RKO (cell line): ENCODE data around the gene RBKS.
"Not testable (repeated sequence)": the region's sequence is repeated elsewhere in the genome, so short reads cannot be mapped to it uniquely, and the experiment has no call there.

Experiments
- DNase-seq: peaks from one replicate; pipeline ENCODE4 v3.0.0-alpha.2; 2016; ENCODE audit warnings: low spot score

RBKS gene

DNA sequence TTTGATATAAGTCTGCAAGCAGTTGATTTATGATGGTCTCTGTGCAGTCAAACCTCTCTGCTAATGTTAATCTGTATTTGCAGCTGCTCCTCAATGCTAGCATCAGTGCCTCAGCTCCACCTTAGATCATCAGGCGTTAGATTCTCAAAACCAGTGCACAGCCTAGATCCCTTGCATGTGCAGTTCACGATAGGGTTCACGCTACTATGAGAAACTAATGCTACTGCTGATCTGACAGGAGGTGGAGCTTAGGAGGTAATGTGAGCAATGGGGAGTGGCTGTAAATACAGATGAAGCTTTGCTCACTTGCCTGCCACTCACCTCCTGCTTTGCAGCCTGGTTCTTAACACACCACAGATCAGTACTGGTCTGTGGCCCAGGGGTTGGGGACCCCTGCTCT lies 18.4 kb downstream of the RBKS start:
- no peak for DNase-seq

DNA sequence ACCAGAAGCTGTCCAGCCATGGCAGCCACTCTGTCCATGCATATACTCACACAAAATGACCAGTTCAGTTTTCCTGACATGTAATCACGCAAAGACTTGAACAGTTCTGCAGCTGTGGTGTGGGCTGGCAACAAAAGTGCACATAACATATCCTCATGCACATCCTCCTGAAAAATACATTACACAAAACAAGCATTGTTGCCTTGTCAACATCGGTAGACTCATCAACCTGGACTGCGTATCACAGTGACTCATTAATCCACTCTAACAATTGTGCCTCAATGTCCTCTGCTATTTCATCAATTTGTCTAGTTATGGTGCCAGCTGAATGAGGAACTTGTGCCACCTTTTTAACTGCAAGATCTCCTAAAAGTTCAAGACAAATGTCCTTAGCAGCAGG lies 19.5 kb downstream of the RBKS start:
- peak; percentile 41 for DNase-seq

DNA sequence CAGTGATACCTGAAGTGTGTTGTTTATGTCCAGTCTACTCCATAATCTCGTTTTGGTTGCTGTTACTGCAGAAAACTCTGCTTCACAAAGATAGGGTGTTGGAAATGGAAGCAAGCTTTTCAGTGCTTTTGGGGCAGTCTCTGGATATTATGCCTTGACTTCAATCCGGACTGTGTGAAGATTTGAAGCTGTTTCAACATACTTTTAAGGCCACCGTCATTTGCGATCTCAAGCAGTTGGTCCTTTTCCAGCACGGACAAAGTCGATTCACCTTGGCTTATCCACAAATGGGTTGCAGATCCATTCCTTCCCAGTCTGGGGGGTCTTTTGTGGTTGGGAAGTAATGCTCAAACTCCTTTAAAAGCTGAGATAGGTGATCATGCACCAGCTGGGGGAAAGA lies 20.4 kb downstream of the RBKS start:
- no peak for DNase-seq

DNA sequence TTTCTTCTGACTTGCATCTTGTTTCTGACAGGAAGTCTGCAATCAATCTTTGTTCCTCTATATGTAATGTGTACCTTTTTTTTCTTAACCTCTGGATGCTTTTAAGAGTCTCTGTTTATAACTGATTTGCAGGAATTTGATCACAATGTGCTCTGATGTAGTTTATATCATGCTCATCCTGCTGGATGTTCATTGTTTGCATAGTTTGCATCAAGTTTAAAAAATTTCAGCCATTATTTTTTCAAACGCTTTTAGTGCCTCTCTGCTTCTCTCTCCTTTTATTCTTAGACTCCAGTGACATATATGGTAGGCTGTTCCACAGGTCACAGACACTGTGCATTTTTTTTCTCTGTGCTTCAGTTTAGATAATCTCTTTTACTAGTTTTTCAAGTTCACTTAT lies 23.9 kb downstream of the RBKS start:
- DNase-seq = no peak

DNA sequence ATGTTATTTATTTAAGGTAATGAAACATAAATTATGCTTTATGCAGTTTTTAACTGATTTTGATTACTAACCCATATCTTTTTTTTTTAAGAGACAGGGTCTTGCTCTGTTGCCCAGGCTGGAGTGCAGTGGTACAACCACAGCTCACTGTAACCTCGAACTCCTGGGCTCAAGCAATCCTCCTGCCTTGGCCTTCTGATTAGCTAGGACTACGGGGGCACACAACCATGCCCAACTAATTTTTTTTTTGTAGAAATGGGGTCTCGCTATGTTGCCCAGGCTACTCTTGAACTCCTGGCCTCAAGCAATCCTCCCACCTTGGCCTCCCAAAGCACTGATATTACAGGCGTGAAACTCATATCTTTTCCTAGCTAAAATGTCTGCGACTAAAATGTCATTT lies 26.2 kb downstream of the RBKS start:
- not testable (repeated sequence) for DNase-seq

DNA sequence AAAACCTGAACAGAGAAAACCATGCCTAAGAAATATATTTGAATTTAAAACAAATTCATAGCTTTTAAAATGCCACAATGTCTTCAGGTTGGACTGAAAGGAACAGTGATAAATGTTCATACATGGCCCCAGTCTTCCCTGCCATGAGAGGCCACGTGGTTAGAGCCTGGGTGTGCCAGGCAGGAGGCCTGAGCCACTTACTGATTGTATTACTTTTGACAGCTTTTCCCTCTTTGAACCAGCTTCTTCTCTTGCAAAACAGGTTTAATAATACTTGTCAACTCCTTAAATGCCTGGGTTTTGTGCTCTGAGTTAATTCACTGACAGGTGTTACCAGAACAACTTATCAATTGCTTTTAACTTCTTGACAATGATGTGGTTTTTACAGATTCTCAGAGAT lies 27.0 kb downstream of the RBKS start:
- DNase-seq = no peak

DNA sequence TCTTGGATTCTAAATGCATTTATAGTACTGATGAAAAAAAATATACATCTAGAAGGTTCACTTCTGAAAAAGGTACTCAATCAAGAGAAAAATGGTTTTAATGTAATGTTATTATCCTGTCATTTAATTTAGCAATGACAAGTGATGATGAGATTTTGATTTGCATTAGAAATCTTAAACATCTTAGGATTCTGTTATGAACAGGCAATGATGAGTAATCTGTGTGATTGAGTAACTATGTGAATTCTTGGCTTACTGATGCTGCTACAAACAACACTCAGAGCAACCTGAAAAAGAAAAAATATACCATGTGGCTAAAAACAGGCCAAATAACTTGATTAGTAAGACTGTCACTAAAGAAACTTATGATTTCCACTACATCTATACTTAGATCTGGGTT lies 30.1 kb downstream of the RBKS start:
- peak; percentile 61 for DNase-seq

DNA sequence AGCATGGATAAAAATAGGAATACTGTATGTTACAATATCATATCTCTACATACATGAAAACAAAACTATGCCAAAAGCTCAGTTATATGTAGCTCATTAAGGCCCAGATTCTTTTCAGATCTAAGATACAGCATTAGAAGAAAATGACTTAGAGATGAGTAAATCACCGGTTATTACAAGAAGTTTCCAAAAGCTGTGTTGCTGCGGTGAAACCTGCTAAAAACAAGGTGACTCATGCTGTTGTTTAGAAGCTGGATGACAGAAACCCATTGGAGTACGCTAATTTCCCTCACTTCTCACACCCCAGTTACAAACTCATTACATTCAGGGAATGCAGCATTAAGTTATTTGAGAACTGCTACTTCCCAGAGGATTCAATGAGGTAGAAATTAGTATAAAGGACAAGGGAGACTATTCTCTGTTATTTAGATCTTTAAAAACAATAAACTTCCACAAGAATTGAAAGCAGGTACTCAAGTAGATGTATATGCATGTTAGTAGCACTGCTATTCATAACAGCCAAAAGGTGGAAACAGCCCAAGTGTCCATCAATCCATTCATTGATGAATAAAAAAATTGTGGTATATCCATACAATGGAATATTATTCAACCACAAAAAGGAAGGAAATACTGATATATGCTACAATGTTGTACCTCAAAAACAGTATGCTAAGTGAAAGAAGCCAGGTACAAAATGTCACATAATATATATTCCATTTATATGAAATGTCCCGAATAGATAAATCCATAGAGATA lies 32.6 kb downstream of the RBKS start:
- peak; percentile 62 for DNase-seq

DNA sequence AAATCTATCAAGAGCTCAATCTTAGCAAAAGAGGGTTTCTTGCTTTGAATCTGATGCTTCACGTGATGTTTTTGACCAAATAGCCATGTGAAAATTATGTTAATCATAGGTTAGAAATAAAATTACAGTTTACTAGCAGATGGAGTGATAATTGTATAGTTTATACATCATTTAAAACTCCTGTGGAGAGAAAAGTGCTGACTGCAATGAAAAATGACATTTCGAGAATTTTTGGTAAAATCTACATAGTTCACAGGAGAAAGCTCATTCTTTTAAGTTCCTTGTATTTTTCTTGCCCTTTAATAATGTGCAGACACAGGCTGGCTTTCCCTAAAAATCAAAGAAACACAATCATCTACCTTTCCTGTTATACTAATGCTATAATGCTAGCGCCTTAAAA lies 33.2 kb downstream of the RBKS start:
- DNase-seq = no peak

DNA sequence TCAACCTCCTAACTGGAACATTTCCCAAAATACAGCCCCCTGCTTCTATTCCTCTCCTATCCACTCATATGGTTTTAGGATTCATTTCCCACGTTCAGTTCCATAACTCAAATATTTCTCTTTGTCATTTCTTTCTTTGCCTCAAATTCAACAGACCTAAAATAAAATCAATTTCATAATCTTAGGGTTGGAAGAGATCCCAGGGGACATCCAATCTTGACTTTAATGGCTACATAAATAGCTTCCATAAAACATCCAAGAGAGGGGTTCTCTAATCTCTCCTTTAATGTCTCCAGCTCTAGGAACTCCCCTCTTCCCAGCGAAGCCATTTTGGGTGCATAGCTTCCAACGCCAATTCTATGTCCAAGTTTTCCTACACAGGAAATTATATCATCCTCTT lies 33.8 kb downstream of the RBKS start:
- DNase-seq = no peak

DNA sequence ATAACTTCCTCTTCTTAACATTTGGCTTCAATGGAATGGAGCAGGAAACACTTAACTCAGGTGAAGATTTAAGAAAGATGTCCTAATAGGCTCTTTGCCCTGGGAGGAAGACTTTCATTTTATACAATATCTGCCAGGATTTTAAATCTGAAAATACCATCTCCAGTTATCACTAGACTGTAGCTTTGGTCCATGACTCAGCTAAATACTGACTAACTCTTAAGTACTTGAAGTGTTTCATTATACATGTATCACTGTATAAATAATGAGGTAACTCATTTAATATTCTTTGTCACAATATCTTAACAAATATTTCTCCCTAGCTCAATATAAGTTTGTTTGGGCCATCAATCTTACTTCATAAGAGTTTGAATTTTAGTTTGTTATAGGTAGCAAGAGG lies 34.7 kb downstream of the RBKS start:
- peak; percentile 69 for DNase-seq

DNA sequence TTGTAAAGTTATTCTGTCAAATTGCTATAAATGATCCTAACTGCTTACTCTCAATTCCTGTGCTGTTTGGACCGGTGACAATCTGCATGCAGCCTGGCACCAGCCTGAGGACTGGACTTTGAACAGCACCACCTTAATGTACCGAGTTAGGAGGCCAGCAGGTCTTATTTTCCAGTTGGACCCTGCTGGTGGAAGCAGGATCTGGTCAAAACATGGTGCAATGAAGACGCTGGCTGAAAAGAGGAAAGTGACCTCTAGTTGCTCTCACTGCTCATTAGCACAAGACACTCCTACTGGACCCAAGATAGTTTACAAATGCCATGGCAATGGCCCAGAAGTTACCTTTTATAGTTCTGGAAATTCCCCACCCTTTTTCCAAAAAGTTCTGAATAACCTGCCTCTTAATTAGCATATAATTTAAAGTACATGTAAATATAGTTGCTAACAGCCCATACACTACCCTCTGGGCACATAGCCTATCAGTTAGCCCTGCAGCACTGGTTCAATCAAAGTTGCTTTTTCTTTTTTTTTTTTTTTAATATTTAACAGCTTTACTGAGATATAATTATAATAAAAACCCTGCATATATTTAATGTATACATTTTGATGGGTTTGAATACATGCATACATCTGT lies 35.8 kb downstream of the RBKS start:
- no peak for DNase-seq

DNA sequence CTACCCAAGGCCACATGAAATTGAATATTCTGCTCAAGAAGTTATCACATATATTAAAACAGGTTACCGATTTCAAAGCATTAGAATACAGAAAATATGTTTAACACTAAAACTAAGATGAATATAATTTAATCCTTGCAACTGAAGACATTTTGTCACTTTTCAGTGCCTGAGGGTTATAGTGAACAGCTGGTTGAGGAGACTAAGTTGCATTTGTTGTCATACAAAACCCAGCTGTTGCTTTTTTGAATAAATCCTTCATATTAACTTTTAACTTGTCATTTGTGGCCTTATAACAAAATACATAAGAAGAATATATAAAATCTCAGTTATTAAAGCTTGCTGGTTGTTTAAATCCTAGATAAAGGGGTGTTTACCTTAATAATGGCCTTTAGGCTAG lies 37.5 kb downstream of the RBKS start:
- DNase-seq = no peak

DNA sequence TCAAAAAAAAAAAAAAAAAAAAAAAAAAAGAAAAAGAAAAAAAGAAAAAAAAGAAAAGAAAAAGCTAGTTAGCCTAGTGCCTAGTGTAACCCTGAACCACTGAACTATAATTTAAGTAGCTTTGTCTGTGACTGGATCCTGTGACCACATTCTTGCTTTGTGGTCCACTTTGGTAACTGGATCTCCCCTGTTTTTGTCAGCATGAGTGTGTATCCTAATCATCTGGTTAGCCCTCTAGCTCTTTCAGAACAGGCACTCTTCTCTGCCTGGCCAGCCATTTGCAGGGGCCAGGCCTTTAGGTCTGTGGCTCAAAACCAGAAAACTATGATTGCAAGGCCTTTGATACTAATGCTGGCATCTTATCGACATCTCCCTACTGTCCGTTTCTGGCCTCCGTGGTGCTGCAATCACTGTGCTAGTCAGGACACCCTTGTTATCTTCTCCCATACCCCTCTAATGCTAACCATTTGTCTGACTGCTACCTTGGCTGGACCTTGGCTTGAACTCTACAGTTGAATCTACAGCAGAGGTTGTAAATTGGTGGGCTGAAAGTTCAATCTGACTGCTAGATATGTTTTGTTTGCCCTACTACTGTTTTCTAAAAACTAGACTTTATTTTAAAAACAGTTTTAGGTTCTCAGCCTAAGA lies 40.5 kb downstream of the RBKS start:
- no peak for DNase-seq

DNA sequence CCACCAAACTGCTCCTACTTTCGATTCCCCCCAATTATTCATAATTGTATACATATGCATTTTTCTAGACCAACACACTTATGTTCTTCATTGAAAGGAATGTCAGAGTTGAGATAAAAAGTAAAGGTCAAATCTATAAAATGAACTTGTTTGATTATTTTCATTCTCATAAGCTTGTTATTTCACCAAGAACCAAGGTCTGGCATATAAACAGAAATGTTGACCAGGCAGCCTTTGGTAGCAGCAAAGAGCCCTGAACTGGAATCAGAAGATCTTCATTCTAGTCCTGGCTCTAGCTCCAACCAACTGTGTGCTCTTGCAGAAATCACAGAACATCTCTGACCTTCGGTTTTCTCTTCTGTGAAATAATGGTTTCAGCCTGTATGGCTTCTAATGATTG lies 42.9 kb downstream of the RBKS start:
- no peak for DNase-seq

DNA sequence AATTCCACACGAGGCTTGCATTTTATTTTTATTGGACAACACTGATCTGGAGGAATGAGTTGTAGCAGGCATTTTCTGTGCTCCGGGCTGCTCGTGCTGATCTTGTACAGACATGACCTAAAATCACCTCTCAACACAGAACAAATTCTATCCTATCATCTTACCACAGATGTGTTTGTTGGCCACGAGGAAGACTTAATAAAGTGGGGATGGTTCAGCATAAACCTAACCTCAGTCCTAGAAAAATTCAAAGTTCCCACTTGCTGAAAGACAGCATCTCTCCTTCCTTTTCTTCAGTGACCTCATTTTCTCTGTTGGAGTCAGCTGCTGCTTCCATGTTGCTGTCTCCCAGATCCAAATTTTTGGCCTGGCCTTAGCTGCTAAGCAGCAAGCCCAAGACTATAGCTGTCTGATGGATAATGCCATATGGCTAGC lies 45.3 kb downstream of the RBKS start:
- no peak for DNase-seq

DNA sequence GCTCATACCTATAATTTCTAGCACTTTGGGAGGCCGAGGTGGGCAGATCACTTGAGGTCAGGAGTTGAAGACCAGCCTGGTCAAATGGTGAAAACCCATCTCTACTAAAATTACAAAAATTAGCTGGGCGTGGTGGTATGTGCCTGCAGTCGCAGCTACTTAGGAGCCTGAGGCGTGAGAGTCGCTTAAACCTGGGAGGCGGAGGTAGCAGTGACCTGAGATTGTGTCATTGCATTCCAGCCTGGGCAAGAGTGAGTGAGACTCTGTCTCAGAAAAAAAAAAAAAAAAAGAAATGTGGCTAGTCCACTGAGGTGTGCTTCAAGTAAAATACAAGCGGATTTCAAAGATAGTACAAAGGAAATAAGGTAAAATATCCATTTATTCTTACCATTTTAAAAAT lies 46.2 kb downstream of the RBKS start:
- no peak for DNase-seq

DNA sequence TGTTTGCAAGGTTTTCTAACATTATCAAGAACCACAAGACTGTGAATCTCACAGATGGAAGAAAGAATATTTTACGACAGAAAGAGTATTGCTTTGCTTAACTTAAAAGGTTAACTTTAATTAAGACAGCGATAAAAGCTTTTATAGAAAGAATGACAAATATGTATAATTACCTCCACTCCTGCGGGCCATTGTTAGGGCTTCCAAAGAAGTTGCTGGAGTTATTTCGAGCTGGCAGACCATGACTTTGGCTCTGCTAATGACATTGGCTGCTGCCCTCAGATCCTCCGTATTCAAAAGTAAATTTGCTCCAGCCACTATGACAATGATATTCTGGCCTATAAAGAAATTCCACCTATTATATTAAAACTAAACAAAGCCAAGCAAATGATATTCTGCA lies 47.3 kb downstream of the RBKS start:
- no peak for DNase-seq

DNA sequence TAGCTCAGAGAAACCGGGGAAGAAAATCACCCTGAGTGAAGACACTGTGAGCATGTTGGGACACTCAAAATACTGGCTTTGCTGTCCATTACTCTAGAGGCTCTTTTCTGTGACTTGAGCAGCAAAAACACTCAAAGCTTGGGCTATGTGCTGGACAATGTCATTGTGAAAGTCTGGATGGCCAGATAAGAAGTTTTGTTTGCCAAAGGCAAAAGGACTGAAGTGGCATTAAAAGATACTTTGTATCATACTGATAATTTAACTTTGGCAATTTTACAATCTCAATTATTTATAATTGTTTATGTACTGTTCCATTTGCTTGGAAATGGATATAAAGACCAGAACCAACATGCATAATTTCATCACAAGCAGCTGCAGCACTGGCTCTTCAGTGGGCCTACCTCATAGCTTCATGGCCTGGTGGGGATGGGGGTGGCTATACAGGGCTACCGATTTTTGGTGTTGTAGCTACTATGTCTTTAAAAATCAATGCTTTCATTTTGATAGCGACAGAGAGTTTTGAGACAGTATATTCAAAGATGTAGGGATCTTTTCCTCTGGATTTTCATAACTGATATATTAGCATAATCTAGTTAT lies 51.1 kb downstream of the RBKS start:
- no peak for DNase-seq

DNA sequence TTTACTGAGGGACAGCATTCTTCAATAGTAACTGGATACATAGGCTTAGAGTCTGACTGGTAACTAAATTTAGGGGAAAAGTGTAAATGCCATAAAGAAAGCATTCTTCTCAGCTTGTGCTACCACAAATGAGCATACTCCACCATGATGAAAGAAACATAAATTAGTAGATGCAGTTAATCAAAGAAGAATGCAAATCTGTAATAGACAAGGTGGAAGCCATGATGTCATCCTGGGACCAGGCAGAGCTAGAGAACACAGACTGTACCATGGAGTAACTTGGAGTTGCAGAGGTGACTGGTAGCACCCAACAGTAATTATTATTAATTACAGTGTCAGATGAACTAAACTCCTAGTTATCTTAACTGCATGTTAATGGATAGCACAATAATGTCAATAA lies 51.7 kb downstream of the RBKS start:
- DNase-seq = no peak

DNA sequence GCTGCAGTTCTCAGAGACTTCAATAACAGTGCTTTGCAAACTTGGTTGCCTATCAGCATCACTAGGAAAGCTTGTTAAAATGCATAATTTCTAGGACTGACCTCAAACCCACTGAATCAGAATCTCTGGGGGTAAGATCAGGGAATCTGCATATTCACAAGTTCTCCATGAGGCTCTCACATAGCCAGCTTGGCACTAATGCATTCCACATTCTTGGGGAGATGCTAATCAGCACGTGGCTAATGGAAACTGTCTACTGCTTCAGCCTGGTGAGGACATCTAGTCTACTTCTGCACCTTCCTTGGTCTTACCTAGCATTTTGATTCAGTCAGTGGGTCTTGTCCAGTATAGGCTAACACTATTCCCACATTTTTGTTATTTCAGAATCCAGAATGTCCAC lies 56.3 kb downstream of the RBKS start:
- no peak for DNase-seq

DNA sequence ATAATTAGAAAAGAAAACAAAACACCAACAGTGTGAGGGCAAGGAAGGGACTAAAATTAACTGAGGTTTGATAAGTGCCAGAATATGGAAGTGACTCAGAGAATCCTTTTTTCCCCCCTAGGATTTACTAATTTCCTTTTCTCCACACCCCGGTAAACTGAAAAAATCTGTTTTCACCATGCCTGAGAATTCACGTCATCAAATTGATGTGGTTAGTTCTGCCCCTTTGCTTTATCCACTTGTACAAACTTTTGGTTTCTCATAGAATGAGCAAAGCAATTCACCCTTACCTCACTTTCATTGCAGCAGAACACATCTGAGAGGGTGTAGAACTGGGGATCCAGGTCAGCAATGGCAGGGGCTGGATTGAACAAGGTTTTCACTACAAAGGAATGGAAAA lies 57.8 kb downstream of the RBKS start:
- DNase-seq = no peak
